Gastrocnemius medialis (tissue), 4 donors: Measurements from ENCODE around the gene MARCHF3.

ENCODE experiments used
- POLR2A ChIP-seq, 2 donors: fragments of 450-650 bp; IDR thresholded peaks; one replicate each; pipeline ENCODE4 v1.6.1; 2017; ENCODE audit warnings: antibody characterized with exemption in 2 of 2, mild to moderate bottlenecking in 2 of 2, moderate library complexity in 2 of 2
- TF ChIP-seq, protein P1 (sequence below), 5 experiments: fragments of 450-650 bp in 3 of 5; fragments of 200-600 bp in 2 of 5; sonication (generic) in 2 of 5; IDR thresholded peaks in 4 of 5; conservative IDR thresholded peaks in 1 of 5; 1 replicate in 4 of 5; 2 replicates in 1 of 5; pipeline ENCODE4 v1.5.1; 2016 to 2019; ENCODE audit warnings: antibody characterized with exemption in 5 of 5, mild to moderate bottlenecking in 3 of 5, moderate library complexity in 3 of 5

DNA sequence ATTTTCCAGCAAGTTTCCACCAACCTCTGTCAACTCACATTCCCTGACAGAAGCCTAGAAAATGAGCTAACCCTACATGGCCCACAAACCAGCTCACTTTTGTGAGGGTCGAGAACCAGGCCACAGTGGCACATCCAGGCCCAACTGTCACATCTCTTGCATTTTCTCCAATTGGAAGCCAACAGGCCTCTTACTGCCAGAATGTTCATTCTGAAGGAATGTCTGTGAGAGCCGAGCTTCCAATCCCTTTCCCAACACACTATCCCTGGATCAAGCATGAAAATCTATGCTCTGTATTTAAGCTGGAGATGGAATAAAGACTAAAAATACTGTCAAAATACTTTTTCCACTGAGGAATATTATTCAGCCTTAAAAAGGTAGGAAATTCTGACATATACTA, 20.0 kb downstream of the MARCHF3 start:
- TF ChIP-seq, protein P1, sequence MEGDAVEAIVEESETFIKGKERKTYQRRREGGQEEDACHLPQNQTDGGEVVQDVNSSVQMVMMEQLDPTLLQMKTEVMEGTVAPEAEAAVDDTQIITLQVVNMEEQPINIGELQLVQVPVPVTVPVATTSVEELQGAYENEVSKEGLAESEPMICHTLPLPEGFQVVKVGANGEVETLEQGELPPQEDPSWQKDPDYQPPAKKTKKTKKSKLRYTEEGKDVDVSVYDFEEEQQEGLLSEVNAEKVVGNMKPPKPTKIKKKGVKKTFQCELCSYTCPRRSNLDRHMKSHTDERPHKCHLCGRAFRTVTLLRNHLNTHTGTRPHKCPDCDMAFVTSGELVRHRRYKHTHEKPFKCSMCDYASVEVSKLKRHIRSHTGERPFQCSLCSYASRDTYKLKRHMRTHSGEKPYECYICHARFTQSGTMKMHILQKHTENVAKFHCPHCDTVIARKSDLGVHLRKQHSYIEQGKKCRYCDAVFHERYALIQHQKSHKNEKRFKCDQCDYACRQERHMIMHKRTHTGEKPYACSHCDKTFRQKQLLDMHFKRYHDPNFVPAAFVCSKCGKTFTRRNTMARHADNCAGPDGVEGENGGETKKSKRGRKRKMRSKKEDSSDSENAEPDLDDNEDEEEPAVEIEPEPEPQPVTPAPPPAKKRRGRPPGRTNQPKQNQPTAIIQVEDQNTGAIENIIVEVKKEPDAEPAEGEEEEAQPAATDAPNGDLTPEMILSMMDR (IDR thresholded peaks at IDR 0.05 in 4 of 5, conservative IDR thresholded peaks at IDR 0.05 in 1 of 5) = no peak
- no peak for TF ChIP-seq POLR2A (IDR thresholded peaks at IDR 0.05)
